Ascending aorta (tissue), 2 donors: Measurements from ENCODE around the gene C2orf92. TPM values are rescaled to one million over a fixed set of nuclear protein-coding genes. Genes with fewer than 3 reads are reported as not detected.
A peak's percentile ranks its signal among the peaks of the same experiment; 100 is the strongest.

ENCODE experiments used
- DNase-seq, 2 donors: peaks; one replicate each; pipeline ENCODE4 v3.0.0-alpha.2; 2019; ENCODE audit warnings: low spot score in 2 of 2
- H3K27ac ChIP-seq, 2 donors: fragments of 200-600 bp; sonication (generic); one replicate each; pipeline ENCODE4 v1.5.1; 2016 to 2017; ENCODE audit warnings: mild to moderate bottlenecking in 1 of 2
- H3K27me3 ChIP-seq: fragments of 200-600 bp; sonication (generic); one replicate; pipeline ENCODE4 v1.5.1; 2017
- H3K36me3 ChIP-seq, 2 donors: fragments of 200-600 bp; sonication (generic); one replicate each; pipeline ENCODE4 v1.5.1; 2016
- H3K4me1 ChIP-seq, 2 donors: fragments of 200-600 bp; sonication (generic); one replicate each; pipeline ENCODE4 v1.5.1; 2016 to 2017; ENCODE audit warnings: mild to moderate bottlenecking in 1 of 2
- H3K4me3 ChIP-seq, 2 donors: fragments of 200-600 bp; sonication (generic); one replicate each; pipeline ENCODE4 v1.5.1; 2016 to 2017; ENCODE audit warnings: mild to moderate bottlenecking in 1 of 2
- H3K9me3 ChIP-seq, 2 donors: fragments of 200-600 bp; sonication (generic); one replicate each; pipeline ENCODE4 v1.5.1; 2016
- CTCF ChIP-seq, 3 experiments: fragments of 200-600 bp in 2 of 3; fragments of 450-650 bp in 1 of 3; sonication (generic) in 2 of 3; IDR thresholded peaks; one replicate each; pipeline ENCODE4 v1.5.1; 2016 to 2019; ENCODE audit warnings: antibody characterized with exemption in 3 of 3, mild to moderate bottlenecking in 1 of 3, moderate library complexity in 1 of 3
- intact Hi-C: fragments of 100-400 bp; cut with DNase I; formaldehyde crosslinking; loops from one replicate; pipeline ENCODE4 v1.15.1; 2023
- total RNA-seq: library from RNA; depleted of rRNA; stranded (reverse); fragments of >200 nt; gene quantifications from one replicate; pipeline ENCODE4 v1.1.0, GENCODE V29; 2016

Gene C2orf92
- total RNA-seq, 1 donor from 2014 or later = 4.6 TPM

DNA sequence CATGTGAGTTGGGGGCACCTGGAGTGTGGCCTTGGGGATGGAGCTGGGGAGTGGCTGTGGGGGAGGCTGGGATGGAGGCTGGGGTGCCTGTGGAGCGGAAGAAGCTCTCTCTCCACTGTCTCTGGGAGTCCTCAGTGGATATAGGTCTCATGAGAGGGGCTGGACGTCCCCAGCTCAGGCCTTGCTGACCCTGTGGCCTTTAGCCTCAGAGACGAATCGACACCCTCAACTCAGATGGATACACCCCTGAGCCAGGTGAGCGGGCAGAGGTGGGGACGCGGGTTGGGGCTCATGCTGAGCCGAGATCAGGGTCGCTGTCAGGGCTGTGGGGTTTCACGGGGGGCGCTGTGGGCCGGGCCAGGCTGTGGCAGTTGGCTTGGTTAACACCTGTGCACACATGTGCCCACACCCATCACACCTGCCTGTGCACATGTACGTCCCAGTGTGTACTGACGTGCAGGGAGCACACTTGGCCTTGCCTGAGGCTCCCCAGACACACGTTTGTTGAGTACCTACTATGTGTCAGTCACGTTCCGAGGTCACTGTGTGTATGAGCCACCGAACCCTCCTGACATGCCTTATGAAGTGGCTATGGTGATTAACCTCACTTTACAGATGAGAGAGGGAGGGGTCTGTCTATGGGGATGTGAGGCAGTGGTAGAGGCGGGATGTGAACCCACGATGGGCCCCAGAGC lies 64.0 kb downstream of the C2orf92 start:
- peak in 1 of 2 donors; percentile 24 for DNase-seq
- no peak for TF ChIP-seq CTCF (IDR thresholded peaks at IDR 0.05)
- Histone ChIP-seq H3K36me3 (no peaks in the 10 kb centered on the region), H3K27ac (no peak overlapping the region), H3K4me3 (no peak overlapping the region), H3K4me1 (no peaks in the 10 kb centered on the region), H3K27me3 (no peaks in the 10 kb centered on the region), H3K9me3 (peaks cover 4 to 8% of the 10 kb centered on the region in 2 donors)
- intact Hi-C loops = no loop called here

GRCh38 chr2:97734061-97735051 lies 64.8 kb downstream of the C2orf92 start:
- DNase-seq = no peak
- no peaks in the 10 kb centered on the region for H3K36me3 ChIP-seq
- peaks cover 4 to 8% of the 10 kb centered on the region in 2 donors for H3K9me3 ChIP-seq
- H3K4me1 ChIP-seq = no peaks in the 10 kb centered on the region
- no peak for TF ChIP-seq CTCF (IDR thresholded peaks at IDR 0.05)
- intact Hi-C loops = no loop called here
- H3K27ac ChIP-seq = no peak overlapping the region
- H3K4me3 ChIP-seq = no peak overlapping the region
- no peaks in the 10 kb centered on the region for H3K27me3 ChIP-seq

DNA sequence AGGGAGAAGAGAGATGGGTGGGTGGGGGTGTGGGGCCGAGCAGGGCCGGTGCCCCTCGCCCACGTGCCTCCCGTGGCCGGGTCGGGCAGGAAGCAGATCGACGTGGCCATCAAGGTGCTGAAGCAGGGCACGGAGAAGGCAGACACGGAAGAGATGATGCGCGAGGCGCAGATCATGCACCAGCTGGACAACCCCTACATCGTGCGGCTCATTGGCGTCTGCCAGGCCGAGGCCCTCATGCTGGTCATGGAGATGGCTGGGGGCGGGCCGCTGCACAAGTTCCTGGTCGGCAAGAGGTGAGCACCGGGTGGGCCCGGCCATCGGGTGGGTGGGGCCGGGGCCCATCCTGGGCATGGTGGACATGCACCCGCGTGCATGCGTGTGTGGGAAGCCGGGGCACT lies 65.6 kb downstream of the C2orf92 start:
- peaks cover 2 to 3% of the 10 kb centered on the region in 2 donors for H3K9me3 ChIP-seq
- no peak overlapping the region for H3K27ac ChIP-seq
- intact Hi-C loops = no loop called here
- DNase-seq = no peak
- no peaks in the 10 kb centered on the region for H3K36me3 ChIP-seq
- TF ChIP-seq CTCF (IDR thresholded peaks at IDR 0.05) = no peak
- H3K4me1 ChIP-seq = no peaks in the 10 kb centered on the region
- H3K27me3 ChIP-seq = no peaks in the 10 kb centered on the region
- no peak overlapping the region for H3K4me3 ChIP-seq

GRCh38 chr2:97736185-97736584 lies 66.7 kb downstream of the C2orf92 start:
- intact Hi-C loops = no loop called here
- Histone ChIP-seq H3K4me1 (no peaks in the 10 kb centered on the region), H3K27ac (no peak overlapping the region), H3K4me3 (no peak overlapping the region), H3K9me3 (no peaks in the 10 kb centered on the region), H3K27me3 (no peaks in the 10 kb centered on the region), H3K36me3 (no peaks in the 10 kb centered on the region)
- no peak for DNase-seq
- TF ChIP-seq CTCF (IDR thresholded peaks at IDR 0.05) = no peak

- Histone ChIP-seq H3K4me3 (no peak overlapping the region), H3K27ac (no peak overlapping the region), H3K36me3 (no peaks in the 10 kb centered on the region), H3K27me3 (no peaks in the 10 kb centered on the region), H3K9me3 (no peaks in the 10 kb centered on the region), H3K4me1 (no peaks in the 10 kb centered on the region)
- no peak for DNase-seq
- intact Hi-C loops = no loop called here
- TF ChIP-seq CTCF (IDR thresholded peaks at IDR 0.05) = no peak
Measured at GRCh38 chr2:97736608-97737330, 67.3 kb downstream of the C2orf92 start.
